Mesendoderm (in vitro differentiated cells): ENCODE measurements around the gene BACH2.

Experiments used
- DNase-seq: peaks from one replicate; pipeline ENCODE4 v3.0.0; 2013
- H2AK5ac ChIP-seq: 2 replicates; pipeline ENCODE4 v1.6.1; 2013; ENCODE audit warnings: low read length, inconsistent platforms
- H2BK120ac ChIP-seq: 2 replicates; pipeline ENCODE4 v1.6.1; 2013; ENCODE audit warnings: low read depth, mild to moderate bottlenecking, low read length, moderate library complexity, mixed read lengths
- H2BK15ac ChIP-seq: replicated peaks from 2 replicates; pipeline ENCODE4 v1.6.1; 2013; ENCODE audit warnings: low read depth, mild to moderate bottlenecking, moderate library complexity
- H2BK5ac ChIP-seq: 2 replicates; pipeline ENCODE4 v1.6.1; 2013; ENCODE audit warnings: low read length, inconsistent platforms
- H3K18ac ChIP-seq: 2 replicates; pipeline ENCODE4 v1.6.1; 2013; ENCODE audit warnings: mild to moderate bottlenecking, low read length, mixed read lengths
- H3K23ac ChIP-seq: one replicate; pipeline ENCODE4 v1.6.1; 2013; ENCODE audit warnings: low read length
- H3K27ac ChIP-seq: 2 replicates; pipeline ENCODE4 v1.5.1; 2013; ENCODE audit warnings: low read depth, mild to moderate bottlenecking, inconsistent platforms, low read length, moderate library complexity
- H3K27me3 ChIP-seq: 2 replicates; pipeline ENCODE4 v1.6.1; 2013; ENCODE audit warnings: low read length, control low read depth, mild to moderate bottlenecking, inconsistent platforms; ENCODE audit not compliant: insufficient read depth, poor library complexity
- H3K36me3 ChIP-seq: 2 replicates; pipeline ENCODE4 v1.6.1; 2013; ENCODE audit warnings: low read length, inconsistent platforms; ENCODE audit not compliant: control insufficient read depth, insufficient read depth
- H3K4ac ChIP-seq: one replicate; pipeline ENCODE4 v1.6.1; 2013; ENCODE audit warnings: low read depth, mild to moderate bottlenecking, low read length, moderate library complexity
- H3K4me1 ChIP-seq: 2 replicates; pipeline ENCODE4 v1.6.1; 2013; ENCODE audit warnings: low read depth, low read length, inconsistent platforms; ENCODE audit not compliant: control insufficient read depth
- H3K4me2 ChIP-seq: 2 replicates; pipeline ENCODE4 v1.6.1; 2013; ENCODE audit warnings: low read length
- H3K4me3 ChIP-seq: 2 replicates; pipeline ENCODE4 v1.5.1; 2013; ENCODE audit warnings: mild to moderate bottlenecking, low read length
- H3K56ac ChIP-seq: one replicate; pipeline ENCODE4 v1.6.1; 2013; ENCODE audit warnings: low read length
- H3K79me1 ChIP-seq: 2 replicates; pipeline ENCODE4 v1.6.1; 2013; ENCODE audit warnings: low read length, inconsistent platforms
- H3K79me2 ChIP-seq: 2 replicates; pipeline ENCODE4 v1.6.1; 2013; ENCODE audit warnings: mild to moderate bottlenecking, low read length; ENCODE audit not compliant: control insufficient read depth, insufficient read depth
- H3K9ac ChIP-seq: 2 replicates; pipeline ENCODE4 v1.6.1; 2013; ENCODE audit warnings: low read length, inconsistent platforms
- H4K5ac ChIP-seq: one replicate; pipeline ENCODE4 v1.6.1; 2013; ENCODE audit warnings: low read length
- H4K8ac ChIP-seq: one replicate; pipeline ENCODE4 v1.6.1; 2013; ENCODE audit warnings: low read depth, mild to moderate bottlenecking, control low read depth, low read length, moderate library complexity
- whole genome bisulfite sequencing: extraction: QIAGEN DNeasy Blood & Tissue Kit; methylation state at CpG from one replicate; pipeline ENCODE4 v1.1.7; 2013; ENCODE audit warnings: low lambda C conversion rate, missing lambda C conversion rate; ENCODE audit not compliant: insufficient coverage; ENCODE audit errors: extremely low coverage; 5-methylcytosine and 5-hydroxymethylcytosine counted together

Gene BACH2

DNA sequence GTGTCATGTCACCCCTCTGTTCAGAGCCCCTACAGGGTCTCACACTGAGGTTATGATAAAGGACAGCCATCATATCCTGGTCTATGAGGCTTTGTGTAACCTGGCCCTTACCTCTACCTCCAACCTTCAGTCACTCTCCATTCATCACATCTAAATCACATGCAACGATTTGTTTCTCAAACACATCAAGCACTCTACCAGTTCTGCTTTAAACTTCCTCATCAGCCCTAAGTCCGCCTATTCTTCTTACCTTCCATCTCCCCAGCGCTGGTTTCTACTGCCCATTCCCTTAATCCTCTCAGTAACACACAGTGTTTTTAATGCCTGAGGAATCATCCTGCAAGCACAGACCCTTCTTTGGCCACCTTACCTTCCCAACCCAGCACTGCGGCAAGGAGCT lies 17.9 kb upstream of the BACH2 start:
- H3K4me2 ChIP-seq = no peak overlapping the region
- no peak overlapping the region for H2BK5ac ChIP-seq
- no peak overlapping the region for H2AK5ac ChIP-seq
- H3K36me3 ChIP-seq = no peaks in the 10 kb centered on the region
- H3K4me1 ChIP-seq = no peaks in the 10 kb centered on the region
- no peak overlapping the region for H3K27ac ChIP-seq
- no peaks in the 10 kb centered on the region for H3K79me1 ChIP-seq
- no peaks in the 10 kb centered on the region for H3K79me2 ChIP-seq
- DNase-seq = no peak
- H3K9ac ChIP-seq = no peak overlapping the region
- no peak overlapping the region for H3K4ac ChIP-seq
- no peak overlapping the region for H3K4me3 ChIP-seq
- H3K56ac ChIP-seq = no peak overlapping the region
- no peak overlapping the region for H2BK120ac ChIP-seq
- H4K8ac ChIP-seq = no peak overlapping the region
- H2BK15ac ChIP-seq = no peak overlapping the region
- H3K27me3 ChIP-seq = no peaks in the 10 kb centered on the region
- WGBS = no CpG with 5 or more reads among the region's 4 CpGs
- H3K23ac ChIP-seq = no peak overlapping the region
- H3K18ac ChIP-seq = no peak overlapping the region
- H4K5ac ChIP-seq = no peak overlapping the region

DNA sequence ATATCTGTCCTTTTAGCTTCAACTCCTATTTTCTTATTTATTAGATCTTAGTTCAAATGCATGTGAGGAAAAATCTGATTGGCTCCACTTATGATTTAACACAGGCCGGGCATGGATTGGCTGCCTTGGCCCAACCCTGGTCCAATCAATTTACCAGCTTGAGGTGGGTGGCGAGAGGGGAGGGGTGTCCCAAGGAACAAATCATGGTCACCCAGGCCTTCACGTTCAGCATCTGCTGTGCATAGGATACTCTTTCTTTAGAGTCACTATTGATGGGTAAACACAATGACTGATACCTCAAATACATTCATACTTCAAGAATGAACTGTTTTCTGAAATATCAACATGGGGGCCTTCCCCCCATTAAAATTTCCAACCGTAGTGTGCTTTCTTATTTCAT lies 14.9 kb upstream of the BACH2 start:
- Histone ChIP-seq H3K79me1 (no peaks in the 10 kb centered on the region), H3K36me3 (no peaks in the 10 kb centered on the region), H3K4ac (no peak overlapping the region), H2BK5ac (no peak overlapping the region), H4K5ac (no peak overlapping the region), H3K4me1 (no peaks in the 10 kb centered on the region), H3K4me2 (no peak overlapping the region), H2AK5ac (no peak overlapping the region), H3K27ac (no peak overlapping the region), H3K23ac (no peak overlapping the region), H3K79me2 (no peaks in the 10 kb centered on the region), H4K8ac (no peak overlapping the region), H2BK15ac (no peak overlapping the region), H3K18ac (no peak overlapping the region), H3K56ac (no peak overlapping the region), H2BK120ac (no peak overlapping the region), H3K4me3 (no peak overlapping the region), H3K27me3 (no peaks in the 10 kb centered on the region), H3K9ac (no peak overlapping the region)
- no peak for DNase-seq
- WGBS = no CpG with 5 or more reads among the region's 4 CpGs

DNA sequence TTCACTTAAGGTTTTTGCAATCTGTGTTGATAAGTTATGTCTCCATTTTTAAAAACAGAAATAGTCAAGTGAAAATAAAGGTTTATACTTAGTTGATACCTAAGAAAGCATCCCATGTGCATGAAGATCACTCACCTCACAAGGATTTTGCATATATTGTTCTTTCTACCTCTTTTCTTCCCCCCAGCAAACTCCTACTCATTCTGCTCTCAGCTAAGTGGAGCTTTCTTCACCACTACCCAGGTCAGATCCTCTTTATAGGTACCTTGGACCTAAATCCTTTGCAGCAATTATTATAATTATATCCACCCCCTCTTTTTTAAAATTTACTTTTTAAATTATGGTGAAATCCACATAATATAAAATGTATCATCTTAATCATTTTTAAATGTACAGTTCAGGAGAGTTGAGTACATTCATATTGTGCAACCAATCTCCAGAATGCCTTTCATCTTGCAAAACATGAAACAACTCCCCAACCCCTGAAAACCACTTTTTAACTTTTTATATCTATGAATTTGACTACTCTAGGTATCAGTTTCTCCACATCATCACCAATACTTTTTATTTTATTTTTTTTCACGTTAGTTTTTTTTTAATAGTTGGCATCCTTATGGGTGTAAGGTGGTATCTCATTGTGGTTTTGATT lies 9.3 kb upstream of the BACH2 start:
- H3K18ac ChIP-seq = no peak overlapping the region
- H4K8ac ChIP-seq = no peak overlapping the region
- no peak overlapping the region for H3K9ac ChIP-seq
- no peaks in the 10 kb centered on the region for H3K79me2 ChIP-seq
- H3K27ac ChIP-seq = no peak overlapping the region
- no peaks in the 10 kb centered on the region for H3K4me1 ChIP-seq
- no peak overlapping the region for H2BK15ac ChIP-seq
- H4K5ac ChIP-seq = no peak overlapping the region
- H3K56ac ChIP-seq = no peak overlapping the region
- no peak overlapping the region for H2BK120ac ChIP-seq
- H3K27me3 ChIP-seq = no peaks in the 10 kb centered on the region
- DNase-seq = no peak
- H3K23ac ChIP-seq = no peak overlapping the region
- 100% methylated on average over 1 of the region's 1 CpG for WGBS
- no peak overlapping the region for H3K4me3 ChIP-seq
- no peaks in the 10 kb centered on the region for H3K79me1 ChIP-seq
- H2BK5ac ChIP-seq = no peak overlapping the region
- H3K4me2 ChIP-seq = no peak overlapping the region
- H2AK5ac ChIP-seq = no peak overlapping the region
- no peak overlapping the region for H3K4ac ChIP-seq
- H3K36me3 ChIP-seq = no peaks in the 10 kb centered on the region

DNA sequence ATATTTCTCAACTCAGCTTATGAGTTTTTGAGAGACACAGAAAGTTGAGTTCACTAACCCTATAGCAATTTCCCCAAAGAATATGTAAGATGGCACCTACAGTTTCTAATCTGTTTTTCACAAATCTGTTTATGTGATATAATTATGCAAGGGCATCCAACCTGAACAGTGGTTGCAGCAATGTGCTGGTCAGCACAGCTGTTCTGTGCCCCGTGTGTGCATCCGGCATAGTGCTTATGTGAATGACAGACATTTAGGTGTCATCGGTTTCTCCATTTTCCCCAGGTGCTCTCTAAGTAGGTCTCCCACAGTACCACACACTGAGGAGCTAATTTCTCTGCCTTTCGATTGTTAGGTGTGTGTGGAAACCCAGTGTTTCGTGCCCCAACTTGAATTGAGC lies 7.7 kb upstream of the BACH2 start:
- Histone ChIP-seq H2BK120ac (no peak overlapping the region), H2BK5ac (no peak overlapping the region), H3K79me2 (no peaks in the 10 kb centered on the region), H3K4ac (no peak overlapping the region), H2AK5ac (no peak overlapping the region), H4K8ac (no peak overlapping the region), H3K9ac (no peak overlapping the region), H4K5ac (no peak overlapping the region), H3K4me1 (no peaks in the 10 kb centered on the region), H3K56ac (no peak overlapping the region), H3K79me1 (no peaks in the 10 kb centered on the region), H3K23ac (no peak overlapping the region), H3K36me3 (no peaks in the 10 kb centered on the region), H3K18ac (no peak overlapping the region), H3K4me2 (no peak overlapping the region), H3K4me3 (no peak overlapping the region), H3K27ac (no peak overlapping the region), H2BK15ac (no peak overlapping the region), H3K27me3 (no peaks in the 10 kb centered on the region)
- WGBS = no CpG with 5 or more reads among the region's 5 CpGs
- no peak for DNase-seq

DNA sequence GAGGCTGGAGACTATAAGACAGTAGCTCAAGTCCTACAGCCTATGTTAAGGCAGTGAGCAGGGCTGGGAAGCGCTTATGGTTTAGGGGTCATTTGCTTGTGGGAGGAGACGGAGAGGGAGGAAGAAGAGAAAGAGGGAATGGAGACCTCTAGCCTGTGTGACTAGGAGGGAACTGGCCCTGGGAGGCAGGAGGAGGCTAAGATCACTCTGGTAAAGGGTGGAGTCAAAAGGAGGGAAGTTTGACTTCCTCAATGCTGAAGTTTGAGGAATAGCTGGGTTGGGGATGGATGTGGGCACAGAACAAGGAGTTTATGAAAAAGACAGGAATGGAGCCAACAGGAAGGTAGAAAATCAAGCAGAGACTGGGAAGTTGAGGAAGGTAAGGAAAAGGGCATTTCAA lies 6.4 kb upstream of the BACH2 start:
- no peak for DNase-seq
- H2BK5ac ChIP-seq = no peak overlapping the region
- no peak overlapping the region for H3K4me3 ChIP-seq
- WGBS = no CpG with 5 or more reads among the region's 2 CpGs
- H3K79me2 ChIP-seq = no peaks in the 10 kb centered on the region
- no peak overlapping the region for H4K8ac ChIP-seq
- H3K27ac ChIP-seq = no peak overlapping the region
- H3K27me3 ChIP-seq = no peaks in the 10 kb centered on the region
- H3K56ac ChIP-seq = no peak overlapping the region
- no peak overlapping the region for H3K4me2 ChIP-seq
- H3K9ac ChIP-seq = no peak overlapping the region
- H3K36me3 ChIP-seq = no peaks in the 10 kb centered on the region
- no peak overlapping the region for H3K18ac ChIP-seq
- no peak overlapping the region for H3K4ac ChIP-seq
- H3K23ac ChIP-seq = no peak overlapping the region
- no peak overlapping the region for H2AK5ac ChIP-seq
- H3K4me1 ChIP-seq = no peaks in the 10 kb centered on the region
- no peak overlapping the region for H4K5ac ChIP-seq
- no peak overlapping the region for H2BK15ac ChIP-seq
- no peaks in the 10 kb centered on the region for H3K79me1 ChIP-seq
- no peak overlapping the region for H2BK120ac ChIP-seq

DNA sequence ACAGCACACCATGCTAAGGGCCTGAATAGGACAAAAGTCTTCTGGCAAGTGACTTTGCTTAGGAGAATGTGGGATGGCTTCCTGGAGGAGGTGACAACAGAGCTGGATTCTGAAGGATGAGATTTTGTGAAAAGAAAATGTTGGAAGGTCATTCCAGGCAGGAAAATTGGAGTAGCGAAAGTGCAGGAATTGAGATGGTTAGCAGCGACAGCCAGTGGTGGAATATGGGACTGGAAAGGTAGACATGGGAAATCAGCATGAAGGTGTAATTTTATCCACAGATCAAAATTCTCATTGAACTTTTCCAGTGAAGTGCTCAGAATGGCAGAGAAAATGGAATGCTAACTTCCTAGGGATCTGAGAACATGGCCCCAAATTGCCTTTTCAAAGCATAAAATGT lies 5.7 kb upstream of the BACH2 start:
- no peak overlapping the region for H3K23ac ChIP-seq
- no peak overlapping the region for H3K27ac ChIP-seq
- H4K8ac ChIP-seq = no peak overlapping the region
- WGBS = no CpG with 5 or more reads among the region's 2 CpGs
- H4K5ac ChIP-seq = no peak overlapping the region
- H2BK15ac ChIP-seq = no peak overlapping the region
- no peaks in the 10 kb centered on the region for H3K4me1 ChIP-seq
- H3K79me2 ChIP-seq = no peaks in the 10 kb centered on the region
- no peak overlapping the region for H3K56ac ChIP-seq
- H3K9ac ChIP-seq = no peak overlapping the region
- no peak overlapping the region for H2BK120ac ChIP-seq
- DNase-seq = no peak
- no peak overlapping the region for H3K4ac ChIP-seq
- no peak overlapping the region for H2AK5ac ChIP-seq
- no peak overlapping the region for H2BK5ac ChIP-seq
- H3K79me1 ChIP-seq = no peaks in the 10 kb centered on the region
- H3K4me2 ChIP-seq = no peak overlapping the region
- H3K18ac ChIP-seq = no peak overlapping the region
- H3K4me3 ChIP-seq = no peak overlapping the region
- H3K27me3 ChIP-seq = no peaks in the 10 kb centered on the region
- H3K36me3 ChIP-seq = no peaks in the 10 kb centered on the region
